ENCODE results near the gene PRDM10.
A peak's percentile ranks its signal among the peaks of the same experiment; 100 is the strongest.
"Not testable (repeated sequence)": the region's sequence is repeated elsewhere in the genome, so short reads cannot be mapped to it uniquely, and the experiment has no call there.

Gene PRDM10

GRCh38 chr11:129881570-129882170 is 121.0 kb downstream of the PRDM10 start:
- peak; percentile 8 for DNase-seq

GRCh38 chr11:129880311-129880710 is 122.3 kb downstream of the PRDM10 start:
- DNase-seq = no peak

- DNase-seq = no peak
These were observed 130.7 kb downstream of the PRDM10 start for GRCh38 chr11:129871914-129872313.

- not testable (repeated sequence) for DNase-seq
These were observed 134.0 kb downstream of the PRDM10 start for GRCh38 chr11:129868626-129869025.

GRCh38 chr11:129866311-129866710 is 136.3 kb downstream of the PRDM10 start:
- no peak for DNase-seq

GRCh38 chr11:129865701-129866100 is 136.9 kb downstream of the PRDM10 start:
- DNase-seq = no peak

GRCh38 chr11:129864811-129865210 is 137.8 kb downstream of the PRDM10 start:
- no peak for DNase-seq

GRCh38 chr11:129861702-129862522 is 140.7 kb downstream of the PRDM10 start:
- DNase-seq = no peak

GRCh38 chr11:129856036-129856435 is 146.6 kb downstream of the PRDM10 start:
- no peak for DNase-seq

GRCh38 chr11:129855086-129855485 is 147.5 kb downstream of the PRDM10 start:
- DNase-seq = no peak

GRCh38 chr11:129854232-129854805 is 148.3 kb downstream of the PRDM10 start:
- no peak for DNase-seq

GRCh38 chr11:129853518-129854231 is 149.0 kb downstream of the PRDM10 start:
- peak; percentile 87 for DNase-seq

GRCh38 chr11:129852125-129852740 is 150.4 kb downstream of the PRDM10 start:
- DNase-seq = no peak
